Measurements from ENCODE around the gene PLA2G2E.

Gene PLA2G2E

DNA sequence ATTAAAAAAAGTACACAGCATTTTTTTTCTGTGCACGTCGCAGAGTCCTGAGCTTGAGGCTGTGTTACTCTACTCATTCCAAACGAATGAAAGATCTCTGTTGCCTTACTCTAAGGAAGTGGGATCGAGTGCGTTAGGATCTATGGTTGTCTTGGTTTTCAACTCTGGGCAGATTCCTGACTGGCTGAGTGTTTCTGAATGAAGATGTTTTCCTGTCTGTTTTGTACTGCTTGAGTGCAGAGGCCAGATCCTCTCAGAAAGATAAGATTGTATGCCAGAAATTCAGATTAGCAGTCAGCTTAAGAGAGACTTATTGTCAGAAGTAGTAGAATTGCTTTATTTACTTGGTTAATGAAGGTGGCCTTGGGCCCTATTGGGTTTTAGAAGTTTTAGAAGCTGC is 14.0 kb downstream of the PLA2G2E start:
- H4K12ac ChIP-seq (ENCODE audit: low read depth, low read length): no peak overlapping the region
- H3K4me2 ChIP-seq (ENCODE audit: low read length): no peak overlapping the region
- no peak overlapping the region for H2AFZ ChIP-seq (ENCODE audit: insufficient read depth, low read length, poor library complexity)
- H3K79me1 ChIP-seq (ENCODE audit: low read length): no peaks in the 10 kb centered on the region
- no peak overlapping the region for H3K27ac ChIP-seq (ENCODE audit: low read depth, low read length)
- no peak overlapping the region for H3K9ac ChIP-seq (ENCODE audit: low read length)
- H3K4me1 ChIP-seq (ENCODE audit: control insufficient read depth in 1 of 2, insufficient read depth in 2 of 2, low read length in 2 of 2): peaks cover 0 to 2% of the 10 kb centered on the region in 2 experiments
- peak; percentile 66 to 75 for DNase-seq
- no peak overlapping the region for H2BK5ac ChIP-seq (ENCODE audit: low read depth, low read length, poor library complexity)
- no peak overlapping the region for H3K4ac ChIP-seq (ENCODE audit: low read depth, low read length)
- no peak overlapping the region for H3K4me3 ChIP-seq (ENCODE audit: low read depth, low read length)
- H3K27me3 ChIP-seq (ENCODE audit: insufficient read depth, low read length): no peaks in the 10 kb centered on the region
- H3K23ac ChIP-seq (ENCODE audit: low read length): no peak overlapping the region
- no peaks in the 10 kb centered on the region for H3K79me2 ChIP-seq (ENCODE audit: control insufficient read depth, insufficient read depth, low read length, poor library complexity)
- no peak overlapping the region for H2AK5ac ChIP-seq (ENCODE audit: low read length)
- no peak overlapping the region for H4K91ac ChIP-seq (ENCODE audit: low read depth, low read length)
- H4K8ac ChIP-seq (ENCODE audit: low read depth, low read length): no peak overlapping the region
- peaks cover 21 to 47% of the 10 kb centered on the region in 2 experiments for H3K36me3 ChIP-seq (ENCODE audit: control insufficient read depth in 1 of 2, insufficient read depth in 2 of 2, low read length in 2 of 2)
- no peak overlapping the region for H3K18ac ChIP-seq (ENCODE audit: low read length)
- H2BK12ac ChIP-seq (ENCODE audit: low read length): no peak overlapping the region
- no CpG with 5 or more reads among the region's 5 CpGs for WGBS (ENCODE audit: extremely low coverage, insufficient coverage, insufficient read length)
- no peak overlapping the region for H2BK120ac ChIP-seq (ENCODE audit: insufficient read depth, low read length, poor library complexity)
- no peak overlapping the region for H3K14ac ChIP-seq (ENCODE audit: low read length)
- no peaks in the 10 kb centered on the region for H3K9me3 ChIP-seq (ENCODE audit: insufficient read depth, low read depth, low read length)

GRCh38 chr1:19907456-19907855 is 16.0 kb downstream of the PLA2G2E start:
- H3K14ac ChIP-seq (ENCODE audit: low read length): no peak overlapping the region
- no peaks in the 10 kb centered on the region for H3K79me2 ChIP-seq (ENCODE audit: control insufficient read depth, insufficient read depth, low read length, poor library complexity)
- no peak overlapping the region for H2AFZ ChIP-seq (ENCODE audit: insufficient read depth, low read length, poor library complexity)
- H4K8ac ChIP-seq (ENCODE audit: low read depth, low read length): no peak overlapping the region
- no peak overlapping the region for H2BK5ac ChIP-seq (ENCODE audit: low read depth, low read length, poor library complexity)
- H3K9ac ChIP-seq (ENCODE audit: low read length): no peak overlapping the region
- no peak overlapping the region for H2BK12ac ChIP-seq (ENCODE audit: low read length)
- DNase-seq: no peak
- no CpG with 5 or more reads among the region's 13 CpGs for WGBS (ENCODE audit: extremely low coverage, insufficient coverage, insufficient read length)
- no peak overlapping the region for H3K4me2 ChIP-seq (ENCODE audit: low read length)
- H3K23ac ChIP-seq (ENCODE audit: low read length): no peak overlapping the region
- peaks cover 0 to 2% of the 10 kb centered on the region in 2 experiments for H3K4me1 ChIP-seq (ENCODE audit: control insufficient read depth in 1 of 2, insufficient read depth in 2 of 2, low read length in 2 of 2)
- H3K4me3 ChIP-seq (ENCODE audit: low read depth, low read length): no peak overlapping the region
- no peak overlapping the region for H4K12ac ChIP-seq (ENCODE audit: low read depth, low read length)
- H3K4ac ChIP-seq (ENCODE audit: low read depth, low read length): no peak overlapping the region
- H2AK5ac ChIP-seq (ENCODE audit: low read length): no peak overlapping the region
- no peak overlapping the region for H2BK120ac ChIP-seq (ENCODE audit: insufficient read depth, low read length, poor library complexity)
- H3K18ac ChIP-seq (ENCODE audit: low read length): no peak overlapping the region
- H3K27ac ChIP-seq (ENCODE audit: low read depth, low read length): no peak overlapping the region
- no peaks in the 10 kb centered on the region for H3K27me3 ChIP-seq (ENCODE audit: insufficient read depth, low read length)
- no peaks in the 10 kb centered on the region for H3K79me1 ChIP-seq (ENCODE audit: low read length)
- H4K91ac ChIP-seq (ENCODE audit: low read depth, low read length): no peak overlapping the region
- peaks cover 14 to 33% of the 10 kb centered on the region in 2 experiments for H3K36me3 ChIP-seq (ENCODE audit: control insufficient read depth in 1 of 2, insufficient read depth in 2 of 2, low read length in 2 of 2)
- H3K9me3 ChIP-seq (ENCODE audit: insufficient read depth, low read depth, low read length): no peaks in the 10 kb centered on the region

DNA sequence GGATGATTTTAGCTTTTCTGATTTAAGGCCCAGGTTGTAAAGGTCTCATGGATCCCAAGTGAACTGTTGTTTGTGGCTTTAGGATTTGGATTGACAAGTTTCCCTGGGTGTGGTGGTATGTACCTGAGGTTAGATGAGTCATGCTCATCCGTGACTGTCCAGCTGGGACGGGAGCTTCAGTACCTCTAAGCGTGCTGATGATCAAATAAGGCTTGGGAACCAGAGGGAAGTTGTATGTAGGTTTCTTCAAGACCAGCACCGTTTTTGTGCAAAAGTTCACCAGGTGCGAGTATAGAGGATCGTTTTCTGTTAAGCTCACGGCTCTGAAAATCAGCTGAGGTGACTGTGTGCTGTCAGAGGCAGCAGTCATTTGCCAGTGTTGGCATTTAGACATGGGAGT is 19.8 kb downstream of the PLA2G2E start:
- Histone ChIP-seq H3K4me2 (ENCODE audit: low read length) (peak overlapping the region; percentile 8), H3K23ac (ENCODE audit: low read length) (no peak overlapping the region), H3K27me3 (ENCODE audit: insufficient read depth, low read length) (no peaks in the 10 kb centered on the region), H3K27ac (ENCODE audit: low read depth, low read length) (no peak overlapping the region), H3K4me3 (ENCODE audit: low read depth, low read length) (no peak overlapping the region), H3K79me1 (ENCODE audit: low read length) (no peaks in the 10 kb centered on the region), H4K91ac (ENCODE audit: low read depth, low read length) (no peak overlapping the region), H3K14ac (ENCODE audit: low read length) (no peak overlapping the region), H3K18ac (ENCODE audit: low read length) (no peak overlapping the region), H3K9me3 (ENCODE audit: insufficient read depth, low read depth, low read length) (no peaks in the 10 kb centered on the region), H3K79me2 (ENCODE audit: control insufficient read depth, insufficient read depth, low read length, poor library complexity) (no peaks in the 10 kb centered on the region), H3K4ac (ENCODE audit: low read depth, low read length) (no peak overlapping the region), H2BK5ac (ENCODE audit: low read depth, low read length, poor library complexity) (no peak overlapping the region), H4K12ac (ENCODE audit: low read depth, low read length) (no peak overlapping the region), H2BK120ac (ENCODE audit: insufficient read depth, low read length, poor library complexity) (no peak overlapping the region), H2BK12ac (ENCODE audit: low read length) (no peak overlapping the region), H4K8ac (ENCODE audit: low read depth, low read length) (no peak overlapping the region), H2AK5ac (ENCODE audit: low read length) (no peak overlapping the region), H3K9ac (ENCODE audit: low read length) (no peak overlapping the region), H3K4me1 (ENCODE audit: control insufficient read depth in 1 of 2, insufficient read depth in 2 of 2, low read length in 2 of 2) (no peaks in the 10 kb centered on the region), H3K36me3 (ENCODE audit: control insufficient read depth in 1 of 2, insufficient read depth in 2 of 2, low read length in 2 of 2) (peaks cover 15 to 25% of the 10 kb centered on the region in 2 experiments), H2AFZ (ENCODE audit: insufficient read depth, low read length, poor library complexity) (no peak overlapping the region)
- no CpG with 5 or more reads among the region's 7 CpGs for WGBS (ENCODE audit: extremely low coverage, insufficient coverage, insufficient read length)
- peak; percentile 92 for DNase-seq

GRCh38 chr1:19901653-19902052 is 21.8 kb downstream of the PLA2G2E start:
- Histone ChIP-seq H3K9me3 (ENCODE audit: insufficient read depth, low read depth, low read length) (no peaks in the 10 kb centered on the region), H3K27me3 (ENCODE audit: insufficient read depth, low read length) (no peaks in the 10 kb centered on the region), H3K36me3 (ENCODE audit: control insufficient read depth in 1 of 2, insufficient read depth in 2 of 2, low read length in 2 of 2) (peaks cover 18 to 24% of the 10 kb centered on the region in 2 experiments), H3K79me2 (ENCODE audit: control insufficient read depth, insufficient read depth, low read length, poor library complexity) (no peaks in the 10 kb centered on the region), H3K79me1 (ENCODE audit: low read length) (no peaks in the 10 kb centered on the region), H3K23ac (ENCODE audit: low read length) (no peak overlapping the region), H3K4me2 (ENCODE audit: low read length) (no peak overlapping the region), H2BK12ac (ENCODE audit: low read length) (no peak overlapping the region), H4K91ac (ENCODE audit: low read depth, low read length) (no peak overlapping the region), H2BK5ac (ENCODE audit: low read depth, low read length, poor library complexity) (no peak overlapping the region), H3K14ac (ENCODE audit: low read length) (no peak overlapping the region), H2BK120ac (ENCODE audit: insufficient read depth, low read length, poor library complexity) (no peak overlapping the region), H3K4me3 (ENCODE audit: low read depth, low read length) (no peak overlapping the region), H4K12ac (ENCODE audit: low read depth, low read length) (no peak overlapping the region), H4K8ac (ENCODE audit: low read depth, low read length) (no peak overlapping the region), H2AK5ac (ENCODE audit: low read length) (no peak overlapping the region), H3K18ac (ENCODE audit: low read length) (no peak overlapping the region), H3K4me1 (ENCODE audit: control insufficient read depth in 1 of 2, insufficient read depth in 2 of 2, low read length in 2 of 2) (no peaks in the 10 kb centered on the region), H3K27ac (ENCODE audit: low read depth, low read length) (no peak overlapping the region), H3K9ac (ENCODE audit: low read length) (no peak overlapping the region), H3K4ac (ENCODE audit: low read depth, low read length) (no peak overlapping the region), H2AFZ (ENCODE audit: insufficient read depth, low read length, poor library complexity) (no peak overlapping the region)
- DNase-seq: no peak
- no CpG with 5 or more reads among the region's 1 CpG for WGBS (ENCODE audit: extremely low coverage, insufficient coverage, insufficient read length)
